Measurements from ENCODE around the gene MACROH2A1.

GRCh38 chr5:135342551-135342875 is 56.5 kb downstream of the MACROH2A1 start:
- no peak for TF ChIP-seq CTCF (IDR thresholded peaks at IDR 0.05)
- no peak for TF ChIP-seq POLR2A (IDR thresholded peaks at IDR 0.05)
